Suppressor macrophage treated with lipopolysaccharide for 4 hours (primary cell): ENCODE results near the gene TXNDC15.

Experiments used
- DNase-seq: peaks from one replicate; pipeline ENCODE4 v3.0.0-alpha.2; 2020

The TXNDC15 gene

DNA sequence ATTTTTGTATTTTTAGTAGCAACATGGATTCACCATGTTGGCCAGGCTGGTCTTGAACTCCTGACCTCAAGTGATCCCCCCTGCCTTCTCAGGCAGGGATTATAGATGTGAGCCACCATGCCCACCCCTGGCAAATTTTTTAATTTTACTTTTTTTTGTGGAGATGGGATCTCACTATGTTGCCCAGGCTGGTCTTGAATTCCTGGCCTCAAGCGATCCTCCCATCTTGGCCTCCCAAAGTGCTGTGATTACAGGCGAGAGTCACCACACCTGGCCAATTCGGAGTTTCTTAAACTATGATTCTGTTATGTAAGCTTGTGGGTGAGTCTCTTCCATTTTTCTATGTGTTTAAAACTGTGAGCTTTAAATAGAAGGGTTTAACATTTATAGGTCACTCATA lies 58.3 kb downstream of the TXNDC15 start:
- no peak for DNase-seq

DNA sequence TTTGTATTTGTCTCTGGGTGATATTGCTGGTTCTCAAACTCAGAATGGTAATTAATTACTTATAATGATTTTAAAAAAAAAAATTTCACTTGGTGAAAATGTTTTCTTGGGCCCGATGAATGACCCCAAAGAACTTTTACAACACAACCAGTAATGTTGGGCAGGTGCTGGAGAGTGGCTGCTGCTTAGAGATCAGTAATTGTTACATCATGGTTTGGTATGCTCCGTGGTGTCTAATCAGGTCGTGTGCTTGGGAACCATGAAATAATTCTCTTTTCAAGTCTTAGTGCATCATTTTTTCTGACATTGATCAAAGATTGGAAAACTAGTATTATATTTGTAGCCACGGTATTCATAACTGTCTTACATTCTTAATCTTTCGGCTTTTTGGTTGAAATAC lies 60.0 kb downstream of the TXNDC15 start:
- no peak for DNase-seq

DNA sequence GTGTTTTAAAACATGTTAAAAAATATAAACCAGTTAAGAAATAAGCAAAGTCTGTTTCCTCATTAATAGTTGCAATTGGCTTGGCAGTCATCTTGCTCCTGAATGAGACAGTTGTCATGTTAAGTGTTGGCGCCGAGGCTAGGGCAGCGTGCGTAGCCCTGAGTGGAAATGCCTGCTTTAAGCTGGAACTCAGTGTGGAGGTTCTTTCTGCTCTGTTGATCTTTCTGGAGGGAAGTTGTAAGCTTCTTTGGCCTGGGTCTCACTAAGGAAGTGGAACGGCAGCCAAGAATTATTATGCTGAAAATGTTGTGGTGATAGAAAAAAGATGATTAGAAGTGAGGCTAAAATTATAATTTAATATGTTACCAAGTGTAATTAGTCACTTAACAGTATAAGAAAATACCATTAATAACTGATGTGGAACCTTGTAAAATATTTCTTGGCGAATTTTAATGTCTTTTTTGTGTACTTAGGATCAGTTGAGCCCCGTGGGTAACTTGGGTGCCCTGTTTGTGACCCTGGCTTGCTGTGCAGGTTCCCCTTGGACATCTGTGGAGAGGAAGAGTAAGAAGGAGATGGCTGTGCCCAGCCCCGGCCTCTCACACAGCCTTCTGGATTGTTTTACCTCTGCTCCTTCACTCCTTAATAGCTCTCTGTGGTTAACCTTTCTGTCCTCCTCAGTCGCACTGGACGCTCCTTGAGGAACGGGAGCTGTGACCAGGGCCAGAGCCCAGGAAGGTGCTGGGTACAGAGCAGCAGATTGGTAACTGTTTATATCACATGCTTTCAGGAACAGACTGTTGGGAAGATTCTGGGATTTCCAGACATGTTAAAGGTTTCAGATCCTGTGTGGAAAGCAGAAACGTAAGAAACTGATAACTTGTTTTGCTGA lies 61.8 kb downstream of the TXNDC15 start:
- DNase-seq: no peak

DNA sequence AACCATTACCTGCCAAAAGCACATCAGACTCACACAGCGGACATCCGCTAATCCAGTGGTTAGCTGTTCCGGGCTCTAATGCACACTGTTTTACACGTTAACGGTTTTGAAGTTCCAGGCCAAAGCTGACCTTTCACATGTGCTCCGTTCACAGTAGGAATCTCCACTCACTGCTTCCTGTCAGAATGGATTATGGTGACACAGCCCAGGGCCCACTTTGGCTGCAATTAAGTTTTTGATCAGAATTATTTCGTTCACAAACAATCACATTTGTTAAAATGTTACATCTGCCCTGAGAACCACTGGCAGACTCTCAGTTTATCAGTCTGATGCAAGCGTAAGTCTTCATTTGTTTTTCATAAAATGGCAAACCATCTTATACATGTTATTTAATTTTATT lies 63.4 kb downstream of the TXNDC15 start:
- DNase-seq: no peak

DNA sequence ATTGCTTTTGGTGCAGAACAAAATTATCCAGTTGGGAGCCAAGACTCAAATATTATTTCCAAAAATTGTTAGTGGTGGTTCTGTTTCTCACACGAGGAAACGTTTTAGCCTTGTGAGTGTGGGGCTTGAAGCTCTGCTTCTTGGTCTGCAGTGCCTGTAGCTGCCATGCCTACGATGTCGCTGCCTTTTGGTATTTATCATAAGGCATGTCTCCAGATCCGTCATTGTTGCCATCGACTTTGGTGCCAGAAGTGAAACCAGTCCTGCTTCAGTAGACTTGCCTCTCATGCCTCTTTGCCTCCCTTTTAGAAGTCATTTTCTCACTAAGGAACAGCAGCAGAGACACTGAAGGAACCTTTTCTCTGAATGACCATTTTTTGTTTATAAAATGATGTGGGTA lies 63.9 kb downstream of the TXNDC15 start:
- DNase-seq: no peak

DNA sequence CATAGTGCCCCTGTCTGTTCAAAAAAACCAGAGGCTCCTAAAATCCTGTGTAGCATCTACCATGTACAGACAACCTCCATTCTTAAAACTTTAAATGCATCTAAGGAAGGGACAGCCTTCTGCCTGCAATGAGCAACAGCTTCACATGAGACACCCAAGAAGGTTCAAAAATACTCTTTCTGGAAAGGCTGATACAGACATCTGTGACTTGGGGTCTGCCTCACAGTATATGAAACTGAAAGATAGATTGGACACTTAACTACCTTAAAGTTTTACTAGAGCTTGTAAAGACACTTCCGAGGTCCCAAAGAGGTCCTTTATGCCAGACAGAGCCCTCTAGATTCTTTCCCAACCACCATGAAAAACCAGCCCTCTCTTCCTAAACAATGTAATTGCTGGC lies 65.3 kb downstream of the TXNDC15 start:
- no peak for DNase-seq

DNA sequence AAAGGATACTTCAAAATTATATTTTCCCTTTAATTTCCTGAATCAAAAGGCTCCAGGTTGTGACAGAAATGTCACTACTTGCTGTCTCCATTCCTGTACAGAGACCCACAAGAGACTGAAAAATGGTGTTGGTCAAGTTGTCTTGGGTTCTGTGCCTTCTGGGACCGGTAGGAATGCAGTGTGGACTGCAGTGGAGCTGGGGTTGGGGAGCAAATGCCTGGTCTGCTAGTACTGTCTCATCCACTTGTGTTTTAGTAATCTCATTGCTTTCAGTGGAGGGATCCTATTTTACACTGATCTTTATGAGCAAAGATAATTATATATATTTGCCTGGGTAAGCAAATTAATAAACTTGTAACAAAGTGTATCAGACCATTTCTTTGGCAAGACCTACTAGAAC lies 69.4 kb downstream of the TXNDC15 start:
- DNase-seq: no peak

DNA sequence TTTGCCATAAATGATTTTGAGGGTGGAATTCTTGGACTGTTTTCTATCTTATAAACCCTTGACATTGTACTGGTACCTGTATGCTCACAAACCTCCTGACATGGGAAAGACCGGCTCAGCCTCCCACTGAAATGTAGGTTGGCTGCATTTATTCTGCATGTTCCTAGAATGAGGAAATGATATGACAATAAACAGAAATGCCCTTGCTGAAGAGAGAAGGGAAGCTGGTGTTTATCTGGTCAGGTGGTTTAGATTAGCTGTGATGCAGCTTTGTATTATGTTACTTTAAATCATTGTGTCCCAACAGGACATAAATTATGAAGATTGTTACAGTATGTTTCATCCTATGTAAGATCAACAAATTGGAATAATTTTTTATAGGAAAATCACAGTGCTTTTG lies 70.5 kb downstream of the TXNDC15 start:
- DNase-seq: no peak

DNA sequence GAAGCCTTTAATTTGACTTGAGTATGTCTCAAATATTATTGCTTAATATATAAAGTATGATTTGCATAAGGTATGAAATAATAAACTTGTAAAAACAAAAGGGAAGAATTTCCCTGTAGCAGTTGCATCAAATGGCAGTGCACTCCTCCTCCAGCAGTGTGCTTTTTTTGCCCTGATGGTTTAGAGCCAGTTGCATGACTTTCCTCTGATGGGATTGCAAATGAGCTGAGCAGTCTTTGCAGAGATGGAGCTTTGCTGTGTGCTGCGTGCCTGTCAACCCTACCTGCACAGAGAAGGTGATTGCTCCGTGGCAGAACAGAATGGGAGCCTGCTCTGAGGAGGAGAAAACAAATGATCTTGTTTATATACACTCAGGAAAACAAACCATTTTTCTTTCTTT lies 70.9 kb downstream of the TXNDC15 start:
- DNase-seq: no peak

DNA sequence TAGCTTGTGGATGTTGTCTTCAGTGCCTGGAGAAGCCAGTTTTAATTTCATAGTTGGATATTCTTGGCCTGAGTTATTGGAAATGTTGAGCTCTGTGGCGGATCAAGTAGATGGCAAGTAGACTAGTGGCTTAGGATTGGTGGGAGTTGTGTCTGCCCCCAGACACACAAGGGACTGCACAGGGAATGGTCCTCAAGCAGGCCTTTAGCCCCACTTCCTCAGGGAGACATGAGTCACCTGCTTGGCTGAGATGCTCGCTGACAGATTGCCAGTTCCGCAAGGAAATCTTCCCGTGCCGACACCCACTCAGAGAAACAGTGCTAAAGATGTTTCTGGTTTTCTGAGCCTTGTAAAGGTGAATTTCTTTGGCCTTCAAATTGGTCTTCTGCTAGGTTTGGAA lies 74.7 kb downstream of the TXNDC15 start:
- peak; percentile 19 for DNase-seq

DNA sequence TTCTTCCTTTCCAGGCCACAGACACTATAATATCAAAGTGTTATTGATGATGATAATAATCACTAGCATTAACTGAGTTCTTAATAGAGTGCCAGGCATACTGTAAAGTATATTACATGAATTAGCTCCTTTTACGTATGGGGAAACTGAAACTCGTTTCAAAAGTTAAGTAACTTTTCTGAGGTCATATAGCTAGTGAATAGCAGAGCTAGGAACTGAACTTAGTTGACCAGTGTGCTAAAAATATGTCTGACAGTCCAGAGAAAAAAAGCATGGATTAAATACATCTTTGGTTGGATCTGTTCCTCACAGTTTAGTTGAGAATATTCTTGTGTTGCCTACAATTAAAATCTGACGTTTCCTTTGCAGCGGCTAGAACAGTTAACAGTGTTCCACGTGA lies 75.1 kb downstream of the TXNDC15 start:
- peak; percentile 29 for DNase-seq
